Measurements from ENCODE around the gene PGM2L1.
"Not testable (repeated sequence)": the region's sequence is repeated elsewhere in the genome, so short reads cannot be mapped to it uniquely, and the experiment has no call there.

Gene PGM2L1

GRCh38 chr11:74398244-74399159 lies at the start of gene PGM2L1:
Gene PGM2L1 (minus strand): TSS chr11:74398433. CDS start chr11:74398161, 272 bp downstream.
- DNase-seq = peak; percentile 92 to 95

GRCh38 chr11:74447720-74448119 lies 49.5 kb upstream of the PGM2L1 start:
- no peak for DNase-seq

GRCh38 chr11:74446532-74446938 lies 48.3 kb upstream of the PGM2L1 start:
- no peak for DNase-seq

GRCh38 chr11:74444173-74444826 lies 46.1 kb upstream of the PGM2L1 start:
- no peak for DNase-seq

- DNase-seq = no peak
These were observed 45.0 kb upstream of the PGM2L1 start for GRCh38 chr11:74443071-74443864.

- no peak for DNase-seq
These were observed 44.4 kb upstream of the PGM2L1 start for GRCh38 chr11:74442636-74443035.

- no peak for DNase-seq
These were observed 40.4 kb upstream of the PGM2L1 start for GRCh38 chr11:74438681-74439080.

- no peak for DNase-seq
These were observed 39.3 kb upstream of the PGM2L1 start for GRCh38 chr11:74437441-74438042.

GRCh38 chr11:74434528-74434927 lies 36.3 kb upstream of the PGM2L1 start:
- no peak for DNase-seq

GRCh38 chr11:74429205-74429604 lies 31.0 kb upstream of the PGM2L1 start:
- no peak for DNase-seq

- DNase-seq = no peak
These were observed 29.2 kb upstream of the PGM2L1 start for GRCh38 chr11:74427384-74427886.

GRCh38 chr11:74425100-74425499 lies 26.9 kb upstream of the PGM2L1 start:
- no peak for DNase-seq

GRCh38 chr11:74418509-74418895 lies 20.3 kb upstream of the PGM2L1 start:
- DNase-seq = no peak

- no peak for DNase-seq
These were observed 19.8 kb upstream of the PGM2L1 start for GRCh38 chr11:74417860-74418508.

GRCh38 chr11:74417379-74417804 lies 19.2 kb upstream of the PGM2L1 start:
- DNase-seq = no peak

GRCh38 chr11:74416974-74417373 lies 18.7 kb upstream of the PGM2L1 start:
- DNase-seq = not testable (repeated sequence)

GRCh38 chr11:74412733-74413359 lies 14.6 kb upstream of the PGM2L1 start:
- no peak for DNase-seq

- no peak for DNase-seq
These were observed 14.1 kb upstream of the PGM2L1 start for GRCh38 chr11:74412321-74412720.

- no peak for DNase-seq
These were observed 11.4 kb upstream of the PGM2L1 start for GRCh38 chr11:74409633-74410032.

GRCh38 chr11:74403607-74404321 lies 5.5 kb upstream of the PGM2L1 start:
- DNase-seq = no peak

- no peak for DNase-seq
These were observed 2.4 kb upstream of the PGM2L1 start for GRCh38 chr11:74400606-74401005.
